Measurements from ENCODE around the gene PRTG.

PRTG gene

DNA sequence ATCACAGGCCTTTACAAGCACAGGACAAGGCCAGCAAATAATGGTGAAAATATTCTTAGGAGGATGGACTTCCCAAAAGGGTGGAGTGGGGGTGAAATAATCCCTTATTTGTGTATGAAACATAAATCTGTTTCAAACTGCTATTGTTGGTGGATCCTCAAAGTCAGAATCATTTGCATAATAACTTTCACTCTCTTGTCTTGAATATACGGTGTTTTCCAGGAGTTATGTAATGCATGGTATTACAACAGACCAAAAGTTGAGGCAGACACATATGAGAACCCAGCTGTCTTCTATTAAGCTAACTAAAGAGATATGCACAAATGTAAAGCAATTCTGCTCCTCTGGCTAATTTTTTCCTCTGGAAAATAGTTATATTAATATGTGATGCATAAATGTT, 57.7 kb downstream of the PRTG start:
- TF ChIP-seq SIN3A (IDR thresholded peaks at IDR 0.05; ENCODE audit: borderline replicate concordance, insufficient read depth, low read length), result no peak
- no peak for TF ChIP-seq FOXP2 (optimal IDR thresholded peaks at IDR 0.05; ENCODE audit: borderline replicate concordance, extremely low read depth, extremely low read length, insufficient read depth)
- TF ChIP-seq, protein P1, sequence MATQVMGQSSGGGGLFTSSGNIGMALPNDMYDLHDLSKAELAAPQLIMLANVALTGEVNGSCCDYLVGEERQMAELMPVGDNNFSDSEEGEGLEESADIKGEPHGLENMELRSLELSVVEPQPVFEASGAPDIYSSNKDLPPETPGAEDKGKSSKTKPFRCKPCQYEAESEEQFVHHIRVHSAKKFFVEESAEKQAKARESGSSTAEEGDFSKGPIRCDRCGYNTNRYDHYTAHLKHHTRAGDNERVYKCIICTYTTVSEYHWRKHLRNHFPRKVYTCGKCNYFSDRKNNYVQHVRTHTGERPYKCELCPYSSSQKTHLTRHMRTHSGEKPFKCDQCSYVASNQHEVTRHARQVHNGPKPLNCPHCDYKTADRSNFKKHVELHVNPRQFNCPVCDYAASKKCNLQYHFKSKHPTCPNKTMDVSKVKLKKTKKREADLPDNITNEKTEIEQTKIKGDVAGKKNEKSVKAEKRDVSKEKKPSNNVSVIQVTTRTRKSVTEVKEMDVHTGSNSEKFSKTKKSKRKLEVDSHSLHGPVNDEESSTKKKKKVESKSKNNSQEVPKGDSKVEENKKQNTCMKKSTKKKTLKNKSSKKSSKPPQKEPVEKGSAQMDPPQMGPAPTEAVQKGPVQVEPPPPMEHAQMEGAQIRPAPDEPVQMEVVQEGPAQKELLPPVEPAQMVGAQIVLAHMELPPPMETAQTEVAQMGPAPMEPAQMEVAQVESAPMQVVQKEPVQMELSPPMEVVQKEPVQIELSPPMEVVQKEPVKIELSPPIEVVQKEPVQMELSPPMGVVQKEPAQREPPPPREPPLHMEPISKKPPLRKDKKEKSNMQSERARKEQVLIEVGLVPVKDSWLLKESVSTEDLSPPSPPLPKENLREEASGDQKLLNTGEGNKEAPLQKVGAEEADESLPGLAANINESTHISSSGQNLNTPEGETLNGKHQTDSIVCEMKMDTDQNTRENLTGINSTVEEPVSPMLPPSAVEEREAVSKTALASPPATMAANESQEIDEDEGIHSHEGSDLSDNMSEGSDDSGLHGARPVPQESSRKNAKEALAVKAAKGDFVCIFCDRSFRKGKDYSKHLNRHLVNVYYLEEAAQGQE (IDR thresholded peaks at IDR 0.05; ENCODE audit: insufficient read depth in 1 of 2, low read depth in 2 of 2, low read length in 2 of 2), result no peak
- no peak for TF ChIP-seq POLR2AphosphoS5 (IDR thresholded peaks at IDR 0.05; ENCODE audit: low read depth, low read length)
- no peak for TF ChIP-seq TAF1 (IDR thresholded peaks at IDR 0.05; ENCODE audit: borderline replicate concordance, insufficient read depth, low read length)

DNA sequence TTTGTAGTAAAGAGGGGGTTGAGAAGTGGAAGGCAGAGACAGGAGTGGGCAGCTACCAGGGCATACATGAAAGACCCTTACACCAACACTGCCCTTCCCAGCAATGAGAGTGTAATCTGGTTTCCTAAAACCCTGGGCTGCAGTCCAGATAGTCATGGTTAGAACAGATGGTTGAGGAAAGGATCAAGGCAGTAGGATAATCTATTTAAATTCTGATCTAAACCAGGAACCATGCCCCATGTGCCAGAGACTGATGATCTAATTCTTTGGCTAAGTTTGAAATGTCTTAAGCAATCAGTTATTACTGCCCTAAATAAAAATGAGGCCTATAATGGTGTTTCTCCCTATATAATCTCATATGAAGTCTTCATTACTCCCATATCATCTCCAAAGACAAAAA, 59.6 kb downstream of the PRTG start:
- TF ChIP-seq, protein P1 (IDR thresholded peaks at IDR 0.05; ENCODE audit: insufficient read depth in 1 of 2, low read depth in 2 of 2, low read length in 2 of 2), result no peak

DNA sequence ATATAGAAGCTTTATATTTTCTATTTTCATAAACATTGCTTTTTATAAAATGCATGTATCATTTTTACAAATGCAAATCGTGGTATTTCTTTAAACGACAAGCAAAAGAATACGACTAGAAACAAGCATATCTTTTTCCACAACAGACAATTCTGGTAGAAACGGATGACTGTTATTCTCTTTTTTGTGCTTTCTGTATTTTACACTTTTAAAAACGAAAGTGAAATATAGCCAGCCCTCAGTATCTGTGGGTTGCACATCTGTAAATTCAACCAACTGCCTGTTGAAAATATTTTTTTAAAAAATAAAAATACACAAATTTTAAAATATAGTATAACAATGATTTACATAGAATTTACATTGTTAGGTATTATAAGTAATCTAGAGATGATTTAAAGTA, 61.3 kb downstream of the PRTG start:
- no peak for TF ChIP-seq POLR2AphosphoS5 (IDR thresholded peaks at IDR 0.05; ENCODE audit: low read depth, low read length)
- TF ChIP-seq SIN3A (IDR thresholded peaks at IDR 0.05; ENCODE audit: borderline replicate concordance, insufficient read depth, low read length), result no peak
- TF ChIP-seq, protein P1 (IDR thresholded peaks at IDR 0.05; ENCODE audit: insufficient read depth in 1 of 2, low read depth in 2 of 2, low read length in 2 of 2), result no peak
- no peak for TF ChIP-seq TAF1 (IDR thresholded peaks at IDR 0.05; ENCODE audit: borderline replicate concordance, insufficient read depth, low read length)
- no peak for TF ChIP-seq FOXP2 (optimal IDR thresholded peaks at IDR 0.05; ENCODE audit: borderline replicate concordance, extremely low read depth, extremely low read length, insufficient read depth)

- TF ChIP-seq SIN3A (IDR thresholded peaks at IDR 0.05; ENCODE audit: borderline replicate concordance, insufficient read depth, low read length), result no peak
- no peak for TF ChIP-seq POLR2AphosphoS5 (IDR thresholded peaks at IDR 0.05; ENCODE audit: low read depth, low read length)
Observed at GRCh38 chr15:55676507-55676906, 66.4 kb downstream of the PRTG start.

DNA sequence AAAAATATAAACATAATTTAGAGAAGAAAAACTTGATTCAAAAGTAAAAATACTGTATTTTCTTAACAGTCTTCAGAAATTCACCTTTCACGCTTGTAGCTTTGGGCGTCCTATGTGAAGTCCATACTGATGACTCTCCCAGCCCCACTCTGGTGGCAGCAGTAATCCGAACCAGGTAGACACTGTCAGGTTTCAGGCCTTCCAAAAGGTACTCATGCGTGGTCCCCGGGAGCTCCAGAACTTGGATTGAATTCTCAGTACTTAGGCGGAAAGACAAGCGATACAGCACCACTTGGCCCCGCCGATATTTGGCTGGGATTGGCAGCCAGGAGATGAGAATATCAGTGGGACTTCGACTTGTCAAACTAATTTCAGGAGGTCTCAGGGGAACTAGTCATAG, 69.7 kb downstream of the PRTG start:
- TF ChIP-seq POLR2AphosphoS5 (IDR thresholded peaks at IDR 0.05; ENCODE audit: low read depth, low read length) (no peak), TAF1 (IDR thresholded peaks at IDR 0.05; ENCODE audit: borderline replicate concordance, insufficient read depth, low read length) (no peak), SIN3A (IDR thresholded peaks at IDR 0.05; ENCODE audit: borderline replicate concordance, insufficient read depth, low read length) (no peak), FOXP2 (optimal IDR thresholded peaks at IDR 0.05; ENCODE audit: borderline replicate concordance, extremely low read depth, extremely low read length, insufficient read depth) (no peak)
- TF ChIP-seq, protein P1 (IDR thresholded peaks at IDR 0.05; ENCODE audit: insufficient read depth in 1 of 2, low read depth in 2 of 2, low read length in 2 of 2), result no peak
